Lung microvascular endothelial cell (primary cell): ENCODE measurements around the gene VAV2. TPM values are rescaled to one million over a fixed set of nuclear protein-coding genes. Genes with fewer than 3 reads are reported as not detected.

Experiments
- DNase-seq, 2 donors: peaks; one replicate each; pipeline versions ENCODE4 v3.0.0 to v3.0.0-alpha.2; 2010; ENCODE audit warnings: low read depth in 2 of 2
- total RNA-seq: library from RNA; depleted of rRNA; stranded (reverse); fragments of >200 nt; gene quantifications from 2 replicates; pipeline ENCODE4 v1.2.1, GENCODE V29; 2014

VAV2 gene
- total RNA-seq, 1 donor from 2014 or later, result 17.7 TPM

DNA sequence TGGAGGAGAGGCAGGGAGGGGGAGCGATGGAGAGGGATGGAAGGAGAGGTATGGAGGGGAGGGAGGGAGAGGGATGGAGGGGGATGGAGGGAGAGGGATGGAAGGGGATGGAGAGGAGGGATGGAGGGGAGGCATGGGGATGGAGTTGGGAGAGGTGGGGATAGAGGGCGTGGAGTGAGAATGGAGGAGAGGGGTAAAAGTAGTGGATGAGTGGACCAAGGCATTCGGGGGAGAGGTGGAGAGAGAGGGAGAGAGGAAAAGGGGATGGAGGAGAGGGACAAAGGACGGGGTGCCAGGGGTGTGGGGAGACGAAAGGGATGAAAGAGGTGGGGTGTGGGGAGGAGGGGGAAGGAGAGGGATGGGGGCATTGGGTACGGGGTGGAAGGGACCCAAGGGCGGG, 100.4 kb downstream of the VAV2 start:
- DNase-seq, result no peak

DNA sequence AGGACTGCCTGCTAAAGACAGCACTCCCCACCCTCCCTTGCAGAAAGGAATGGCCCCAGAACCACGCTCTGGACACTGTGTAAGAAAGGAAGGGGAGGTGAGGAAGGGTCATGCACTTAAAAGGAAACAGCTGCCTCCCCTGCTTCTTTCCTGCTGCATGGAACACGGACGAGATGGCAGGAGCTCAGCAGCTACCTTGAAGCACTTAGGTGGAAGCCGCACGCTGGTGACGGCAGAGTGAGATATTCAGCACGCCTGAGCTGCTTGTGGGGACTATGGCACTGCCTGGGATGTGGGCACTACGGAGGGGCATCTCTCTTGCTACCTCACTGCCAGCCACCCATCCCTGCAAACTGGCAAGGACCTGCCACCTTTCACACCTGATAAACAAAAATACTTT, 101.5 kb downstream of the VAV2 start:
- DNase-seq, result no peak

DNA sequence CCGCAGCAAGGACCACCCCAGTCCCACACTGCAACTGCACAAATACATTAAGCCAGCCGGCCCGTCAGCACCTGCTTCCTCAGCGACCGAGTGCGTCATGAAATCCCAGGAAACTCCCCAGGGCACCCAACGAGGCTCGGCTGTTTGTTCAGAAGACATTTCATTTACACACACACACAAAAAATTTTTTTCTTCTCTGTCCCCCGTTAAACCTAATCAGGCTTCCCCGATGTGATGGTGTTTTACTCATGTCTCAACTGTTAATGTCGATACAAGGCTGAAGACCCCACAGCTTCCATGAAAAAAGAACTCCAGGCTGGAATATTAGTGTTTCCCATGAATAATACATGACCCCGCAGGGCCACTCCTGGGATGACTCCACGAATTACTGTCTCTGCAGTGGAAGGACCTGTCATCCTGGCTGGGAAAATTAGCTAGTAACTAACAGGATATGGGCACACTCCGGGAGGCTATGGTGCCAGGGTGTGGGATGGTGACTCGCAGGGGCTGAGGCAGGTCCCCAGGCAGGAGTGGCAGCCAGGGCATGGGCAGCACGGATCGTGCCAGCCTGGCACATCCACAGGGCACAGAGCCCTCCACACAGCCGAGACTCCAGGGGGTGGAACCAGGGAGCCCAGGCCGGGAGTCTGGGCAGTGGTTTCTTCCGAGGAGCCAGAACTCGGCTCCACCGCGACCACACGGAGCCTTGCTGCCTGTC, 102.4 kb downstream of the VAV2 start:
- no peak for DNase-seq

DNA sequence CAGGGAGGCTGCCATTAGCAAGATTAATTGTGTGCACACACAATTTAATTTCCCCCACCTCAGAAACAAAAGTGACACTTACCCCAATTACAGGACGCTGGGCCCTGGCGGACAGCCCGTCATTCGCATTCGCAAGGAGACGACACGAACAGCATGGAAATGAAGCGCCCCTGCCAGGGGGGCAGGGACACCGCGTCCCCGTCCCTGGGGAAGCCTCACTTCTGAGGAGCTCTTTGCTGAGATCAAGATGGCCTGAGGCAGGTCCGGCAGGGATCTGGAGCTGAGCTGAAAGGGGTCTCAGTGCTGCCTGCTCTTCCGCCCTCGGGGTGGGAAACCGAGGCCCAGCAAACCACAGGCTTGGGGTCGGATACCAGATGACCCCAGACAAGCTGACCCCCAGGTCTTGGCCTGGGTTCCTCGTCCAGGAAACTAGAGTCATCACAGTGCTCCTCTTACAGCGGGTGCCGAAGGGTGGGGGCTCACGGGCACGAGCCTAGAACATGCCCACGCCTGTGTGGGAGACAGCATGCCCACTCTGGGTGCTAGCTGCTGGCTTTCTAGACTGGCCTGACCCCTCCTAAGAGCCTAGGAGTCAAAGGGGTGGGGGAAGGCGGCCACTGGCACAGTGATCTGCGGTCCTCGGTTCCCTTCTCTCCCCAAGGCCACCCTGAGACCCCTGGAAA, 103.2 kb downstream of the VAV2 start:
- DNase-seq, result no peak

DNA sequence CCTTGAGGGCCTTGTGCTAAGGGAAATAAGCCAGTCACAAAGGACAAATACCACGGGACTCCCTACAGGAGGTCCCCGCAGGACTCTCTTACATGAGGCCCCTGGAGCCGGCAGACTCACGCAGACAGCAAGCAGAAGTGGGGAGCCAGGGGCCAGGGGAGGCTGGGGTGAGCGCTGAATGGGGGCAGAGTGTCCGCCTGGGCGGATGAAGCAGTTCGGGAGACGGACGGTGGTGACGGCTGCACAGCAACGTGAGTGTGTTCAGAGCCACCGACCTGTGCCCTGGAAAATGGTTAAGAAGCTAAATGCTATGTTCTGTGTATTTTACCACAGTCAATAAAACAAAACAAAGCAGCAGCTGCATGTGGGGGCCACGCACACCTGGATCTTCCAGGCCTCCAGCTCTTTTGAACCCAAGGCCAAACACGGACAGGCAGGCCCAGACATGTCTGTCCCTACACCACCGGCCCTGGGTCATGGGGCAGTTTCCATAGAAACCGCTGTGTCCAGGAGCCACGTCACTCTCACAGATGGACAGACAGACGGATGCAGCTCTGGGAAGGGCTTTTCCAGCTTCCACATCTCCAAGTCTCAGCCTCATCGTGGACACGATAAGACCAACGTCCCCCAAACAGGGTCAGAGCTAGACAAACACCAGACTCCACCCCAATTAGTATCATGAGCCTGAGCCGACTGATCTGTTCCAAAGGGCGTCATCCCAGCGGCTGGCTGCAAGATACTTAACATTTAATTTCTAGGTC, 103.9 kb downstream of the VAV2 start:
- no peak for DNase-seq

DNA sequence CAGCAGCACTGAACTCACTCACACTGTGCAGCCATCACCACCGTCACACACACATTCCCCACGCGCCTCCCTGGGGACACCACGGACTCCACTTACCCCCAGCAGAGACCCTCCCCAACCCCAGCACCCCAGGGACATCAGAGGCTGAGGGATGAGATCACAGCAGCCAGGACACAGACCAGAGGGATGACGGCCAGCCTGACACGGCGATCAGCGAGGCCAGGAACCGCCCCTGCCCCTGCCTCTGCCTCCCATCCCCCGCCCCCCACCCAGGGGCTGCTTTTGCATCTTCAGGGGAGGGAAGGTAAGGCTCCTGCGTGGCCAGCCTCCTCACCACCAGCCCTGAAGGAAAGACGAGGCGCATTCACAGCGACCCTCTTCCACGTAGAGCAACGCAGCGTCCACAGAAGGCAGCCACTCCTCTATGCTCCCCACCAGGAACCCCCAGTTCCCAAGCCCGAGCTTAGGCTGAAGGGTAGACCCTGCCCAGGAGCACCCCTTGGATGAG, 104.5 kb downstream of the VAV2 start:
- no peak for DNase-seq

DNA sequence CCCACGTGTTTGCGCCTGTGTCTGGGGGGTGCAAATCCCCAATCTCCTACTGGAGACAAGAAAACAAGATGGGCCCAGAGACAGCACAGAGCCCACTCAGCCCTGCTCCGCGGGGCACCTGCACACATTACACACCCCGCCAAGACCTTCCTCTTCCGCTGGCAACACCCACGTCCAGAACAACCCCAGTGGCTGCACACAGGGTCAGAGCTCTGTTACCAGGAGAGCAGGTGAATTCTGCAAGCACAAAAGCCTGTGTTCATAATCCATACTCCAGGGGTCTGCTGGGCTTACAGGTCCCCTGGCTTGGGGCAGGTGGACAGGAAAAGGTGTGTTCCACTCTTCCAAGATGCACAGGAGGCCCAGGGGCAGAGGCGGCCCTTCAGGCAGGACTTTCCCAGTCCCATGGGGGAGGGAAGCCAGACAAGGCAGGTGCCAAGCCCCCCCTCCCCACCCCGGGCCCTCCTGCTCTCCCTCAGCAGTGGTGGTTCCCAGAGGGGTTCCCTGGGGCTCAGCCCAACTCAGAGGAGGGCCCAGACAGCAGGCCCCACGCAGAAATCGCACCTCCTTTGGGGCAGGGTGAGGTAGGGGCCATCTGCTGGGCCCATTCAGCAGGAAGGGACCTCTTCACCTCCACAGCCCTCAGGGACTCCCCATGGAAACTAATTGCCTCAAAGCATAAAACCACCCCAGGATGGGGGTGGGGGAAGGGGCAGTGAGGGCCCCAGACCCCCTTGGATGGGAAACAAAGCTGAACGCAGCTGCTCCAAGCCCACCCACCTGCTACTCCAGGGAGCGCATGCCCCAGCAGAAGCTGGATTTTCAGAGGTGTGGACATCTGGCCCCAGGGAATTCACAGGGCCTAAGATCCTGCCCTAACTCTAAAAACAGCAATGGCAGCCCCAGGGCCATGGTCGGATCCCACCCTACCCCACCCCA, 105.3 kb downstream of the VAV2 start:
- DNase-seq, result no peak

DNA sequence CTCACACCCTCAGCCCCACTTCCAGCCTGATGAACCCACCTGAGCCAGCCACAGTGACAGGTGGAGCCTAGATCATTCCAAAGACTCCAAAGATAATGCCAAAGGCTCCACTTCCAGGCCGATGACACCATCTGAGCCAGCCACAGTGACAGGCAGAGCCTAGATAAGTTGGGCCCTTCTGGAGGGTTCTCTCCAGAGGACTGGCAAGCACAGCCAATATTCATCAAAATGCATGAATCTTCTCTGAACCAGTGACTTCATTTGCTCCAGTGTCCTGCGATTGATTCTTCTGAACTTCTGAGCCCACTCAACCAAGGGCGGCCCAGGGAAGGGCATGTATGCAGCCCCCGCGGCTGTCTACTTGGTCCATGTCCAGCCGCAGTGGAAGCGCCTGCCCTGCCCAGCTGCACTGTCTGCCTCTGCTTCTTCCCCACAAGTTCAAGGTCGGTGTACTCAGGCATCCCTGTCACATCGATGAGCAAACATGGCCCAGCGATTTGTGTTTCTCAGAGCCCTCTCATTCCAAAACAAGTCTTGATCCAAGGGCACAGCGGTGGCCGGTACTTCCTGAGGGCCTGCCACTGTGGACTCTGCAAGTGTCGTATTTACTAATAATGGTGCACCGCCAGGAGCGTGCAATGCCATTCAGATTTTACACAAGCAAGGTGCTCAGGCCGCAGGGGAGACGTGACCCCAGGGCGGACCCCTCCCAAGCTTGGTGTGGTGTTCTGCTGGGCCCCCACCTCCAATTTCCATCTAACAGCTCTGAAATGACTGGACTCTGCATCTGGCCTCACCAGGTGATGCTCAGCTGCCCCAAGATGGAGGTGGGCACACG, 107.0 kb downstream of the VAV2 start:
- DNase-seq, result no peak

DNA sequence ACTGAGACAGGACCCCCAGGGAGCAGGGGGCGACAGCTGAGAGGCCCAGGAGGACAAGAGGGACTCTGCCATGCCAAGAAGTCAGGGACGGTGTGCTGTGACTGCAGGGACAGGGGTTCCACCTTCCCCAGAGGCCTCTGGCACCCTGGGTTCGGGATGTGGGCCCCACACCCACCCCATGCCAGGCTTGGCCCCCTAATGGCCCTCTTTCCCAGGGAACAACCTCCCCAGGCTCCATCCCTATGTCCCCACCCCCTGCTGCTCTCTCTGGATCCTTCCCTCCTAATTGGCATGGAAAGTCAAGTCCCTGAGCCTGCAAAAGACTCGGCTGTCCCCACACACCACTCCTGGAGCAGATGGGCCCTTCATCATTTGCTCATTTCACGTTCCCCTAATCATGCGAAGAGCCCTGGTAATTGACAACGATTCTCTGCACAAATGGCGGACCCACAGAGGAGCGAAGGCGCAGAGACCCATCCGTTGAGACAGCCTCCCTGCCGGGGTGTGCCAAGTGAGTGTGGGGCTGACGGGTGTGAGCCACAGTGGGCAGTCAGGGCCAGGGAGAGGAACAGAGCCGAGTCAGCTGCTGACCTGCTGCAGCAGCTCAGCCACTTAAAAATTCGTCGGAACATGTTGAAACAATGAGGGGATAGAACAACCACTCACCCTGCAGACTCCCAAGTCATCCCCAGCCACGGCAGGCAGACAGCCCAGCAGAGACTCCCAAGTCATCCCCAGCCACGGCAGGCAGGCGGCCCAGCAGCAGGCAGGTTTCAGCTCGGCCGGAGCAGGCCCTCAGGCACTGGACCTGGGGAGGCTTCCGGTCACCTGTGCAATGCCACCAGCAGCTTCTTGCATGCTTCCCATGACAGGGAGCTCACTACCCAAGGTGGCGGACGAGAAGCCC, 109.0 kb downstream of the VAV2 start:
- no peak for DNase-seq

DNA sequence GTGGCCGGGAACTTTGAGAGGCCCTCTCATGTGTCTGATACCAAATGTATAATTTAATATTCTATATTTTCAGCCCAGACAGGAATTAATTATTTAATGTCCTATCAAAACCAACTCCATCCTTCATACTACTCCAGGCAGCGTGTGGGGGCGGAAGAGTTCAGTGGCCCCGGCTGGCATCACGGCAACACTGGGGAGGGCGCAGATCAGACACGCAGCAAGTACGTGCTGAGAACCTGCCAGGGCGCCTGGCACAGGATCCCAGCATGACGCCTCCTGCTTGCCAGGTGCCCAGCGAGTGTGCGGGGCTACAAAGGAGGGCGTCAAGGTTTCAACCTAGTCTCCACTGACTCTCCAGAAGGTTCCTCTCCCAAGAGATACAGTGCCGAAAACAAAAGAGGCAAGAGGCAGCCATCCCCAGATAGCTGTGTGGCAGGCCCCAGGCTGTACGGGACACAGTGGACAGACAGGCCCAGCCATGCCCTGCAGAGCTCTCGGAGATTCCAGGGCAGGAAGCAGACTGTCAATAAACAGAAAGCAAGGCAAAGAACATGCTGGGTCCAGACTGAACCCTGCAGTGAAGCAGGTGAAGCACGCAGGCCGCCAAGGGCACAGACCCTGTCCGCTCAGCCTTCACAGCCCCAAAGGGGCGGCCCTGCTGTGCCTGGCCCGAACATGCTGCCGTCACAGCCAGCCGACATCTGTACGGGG, 110.3 kb downstream of the VAV2 start:
- DNase-seq, result no peak

DNA sequence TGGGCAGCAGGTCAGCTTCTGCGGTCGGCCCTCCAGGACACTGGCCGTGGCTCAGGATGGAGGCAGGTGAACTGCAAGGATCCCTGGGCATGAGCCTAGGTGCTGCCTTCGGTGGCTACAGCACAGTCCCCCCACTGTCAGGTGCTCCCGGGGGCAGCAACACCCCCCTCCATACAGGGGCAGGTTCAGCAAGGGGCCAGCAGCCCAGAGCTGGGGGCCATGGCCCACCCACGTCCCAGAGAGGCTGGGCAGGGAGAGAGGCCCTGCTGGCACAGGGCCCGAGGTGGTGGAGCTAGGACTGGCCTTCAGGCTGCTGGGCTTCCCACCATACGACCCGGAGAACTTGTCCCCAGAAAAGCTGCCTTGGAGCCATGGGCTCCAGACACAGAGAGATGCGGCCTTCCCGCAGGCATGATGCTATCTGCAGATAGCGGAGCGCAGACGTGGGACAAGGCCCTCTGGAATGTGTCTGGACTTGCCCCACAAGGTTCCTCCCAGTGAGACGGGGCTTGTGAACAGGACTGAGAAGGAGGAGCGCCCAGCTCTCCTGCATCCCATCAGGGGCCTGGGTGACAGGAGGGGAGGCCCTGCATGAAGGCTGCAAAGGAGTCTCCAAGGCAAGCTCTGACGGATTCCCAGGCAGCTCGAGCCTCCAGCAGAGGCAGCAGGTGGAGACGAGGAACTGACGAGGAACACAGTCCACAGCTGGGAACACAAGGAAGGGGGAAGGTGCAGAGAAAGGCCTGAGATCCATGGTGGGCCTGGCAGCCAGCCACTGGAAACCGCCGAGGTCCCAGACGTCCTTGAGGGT, 111.1 kb downstream of the VAV2 start:
- no peak for DNase-seq

DNA sequence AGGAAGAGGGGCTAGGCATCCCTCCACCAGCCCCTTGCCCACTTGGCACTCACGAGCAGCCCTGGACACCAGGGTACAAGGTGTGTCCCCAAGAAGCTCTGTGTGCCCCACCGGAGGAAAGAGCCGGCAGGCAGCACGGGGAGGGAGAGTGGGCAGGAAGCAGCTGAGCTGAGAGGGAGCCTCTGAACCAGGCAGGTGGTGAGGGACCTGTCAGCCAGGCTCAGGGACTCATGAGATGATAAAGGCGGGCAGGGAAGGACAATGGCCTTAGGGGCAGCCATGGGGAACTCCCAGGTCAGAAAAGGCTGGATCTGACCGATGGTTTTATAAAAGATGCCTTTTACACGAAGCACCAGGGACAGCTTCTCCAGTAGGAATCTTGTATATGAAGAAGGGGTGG, 112.0 kb downstream of the VAV2 start:
- DNase-seq, result no peak

DNA sequence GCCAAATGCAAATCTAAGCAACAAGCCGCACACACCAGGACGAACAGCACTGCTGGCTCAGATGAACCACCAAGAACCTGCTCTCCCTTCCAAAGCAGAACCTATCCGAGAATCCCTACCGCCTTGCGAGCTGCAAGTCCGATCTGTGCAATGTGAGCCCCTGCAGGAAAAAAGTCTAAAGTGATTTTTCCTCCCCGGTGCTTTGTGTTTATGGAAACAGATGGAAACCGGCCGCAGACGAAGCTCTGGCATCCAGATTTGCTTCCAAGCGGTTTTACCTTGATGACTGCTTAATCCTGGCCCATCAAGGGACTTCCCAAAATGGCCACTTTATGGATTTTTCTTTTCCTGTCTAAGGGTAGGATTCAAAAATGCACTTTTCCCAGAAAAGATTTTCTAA, 112.5 kb downstream of the VAV2 start:
- DNase-seq, result no peak

DNA sequence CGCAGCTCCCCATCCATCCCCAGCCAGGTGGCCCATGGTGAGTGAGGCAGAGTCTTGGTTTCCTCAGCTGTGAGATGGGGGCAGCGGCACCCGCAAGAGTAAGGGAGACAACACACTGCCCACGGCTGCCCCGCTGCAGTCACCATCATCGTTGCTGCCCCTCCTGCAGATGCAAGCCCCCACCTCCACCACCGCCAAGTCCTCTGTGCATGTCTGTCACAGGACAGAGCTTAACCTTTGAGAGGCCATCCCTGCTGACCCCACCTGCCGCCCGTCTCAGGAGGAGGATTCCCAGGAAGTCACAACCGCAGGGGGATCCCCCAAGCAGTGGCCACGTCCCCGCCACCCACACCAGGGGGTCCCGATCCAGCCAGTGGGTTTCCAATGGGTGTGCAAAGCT, 113.7 kb downstream of the VAV2 start:
- DNase-seq, result no peak

DNA sequence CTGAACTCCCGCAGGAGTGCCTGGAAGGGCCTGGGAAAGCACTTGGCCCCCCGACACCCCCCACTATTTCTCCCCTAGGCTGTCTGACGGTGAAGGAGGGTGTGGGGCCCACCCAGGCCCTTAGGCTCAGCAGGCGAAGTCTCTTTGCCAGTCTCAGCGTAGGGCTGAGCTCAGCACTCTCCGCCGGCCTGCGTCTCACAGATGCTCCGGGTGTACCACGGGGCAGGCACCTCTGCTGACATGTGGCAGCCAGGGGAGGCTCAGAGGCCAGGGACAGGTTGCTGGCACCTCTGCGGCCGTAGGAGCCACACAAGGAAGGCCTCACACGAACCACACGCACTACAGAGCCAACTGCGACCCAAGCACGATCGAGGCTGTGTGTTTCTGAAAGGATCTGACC, 114.2 kb downstream of the VAV2 start:
- DNase-seq, result no peak

DNA sequence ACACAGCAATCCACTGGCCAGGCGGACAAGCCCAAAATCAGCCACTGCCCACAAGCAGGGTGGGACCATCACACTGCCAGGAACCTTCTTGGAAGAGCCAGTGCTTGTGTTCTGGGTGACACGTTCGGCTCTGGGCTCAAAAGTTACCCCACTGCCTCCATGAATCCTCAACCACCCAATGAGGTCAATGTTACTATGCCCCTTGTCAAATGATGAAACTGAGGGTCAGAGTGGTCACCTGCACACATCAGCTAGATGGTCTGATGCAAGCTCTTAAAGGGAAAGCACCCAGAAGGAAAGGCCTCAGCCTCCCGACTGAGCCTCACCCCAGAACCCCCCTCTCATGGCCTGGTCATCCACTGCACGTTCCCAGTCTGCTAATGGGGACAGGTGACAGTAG, 114.8 kb downstream of the VAV2 start:
- DNase-seq, result no peak

DNA sequence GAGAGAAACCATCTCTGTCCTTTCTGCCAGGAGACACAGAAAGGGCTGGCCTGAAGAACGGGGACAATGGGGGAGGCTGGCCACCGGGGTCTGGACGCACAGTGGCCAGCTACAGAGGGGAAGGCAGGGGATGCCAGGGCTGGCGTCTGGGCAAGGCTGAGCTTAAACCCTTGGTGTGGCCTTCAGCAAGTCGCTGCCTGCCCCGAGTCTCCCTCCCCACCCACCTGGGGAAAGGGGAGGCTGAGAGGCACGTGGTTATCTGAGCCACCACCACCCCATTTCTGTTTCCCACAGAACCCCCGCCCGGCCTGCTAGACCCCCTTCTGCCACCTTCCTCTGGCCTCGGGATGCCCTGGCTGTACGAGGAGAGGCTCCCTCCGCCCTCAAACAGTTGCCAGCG, 115.3 kb downstream of the VAV2 start:
- no peak for DNase-seq

DNA sequence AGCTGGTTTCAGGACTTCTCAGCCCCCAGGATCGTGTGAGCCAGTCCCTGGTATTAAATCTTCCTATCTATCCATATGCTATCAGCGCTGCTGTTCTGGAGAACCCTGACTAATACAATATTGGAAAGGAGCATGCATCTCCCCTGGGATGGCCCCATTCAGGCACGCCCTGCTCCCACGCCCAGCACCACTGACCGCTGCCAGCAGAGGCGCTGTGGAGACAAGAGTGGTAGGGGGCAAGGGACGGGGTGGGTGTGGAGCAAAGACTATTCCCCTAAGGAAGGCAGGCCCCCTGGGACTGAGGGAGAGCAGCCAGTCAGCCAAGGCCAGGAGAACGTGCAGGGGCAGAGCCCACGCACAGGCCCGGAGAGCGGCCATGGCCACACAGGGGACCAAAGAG, 116.0 kb downstream of the VAV2 start:
- DNase-seq, result no peak
